Gastrocnemius medialis (tissue), 4 donors: Measurements from ENCODE around the gene MRAP. TPM values are rescaled to one million over a fixed set of nuclear protein-coding genes. Genes with fewer than 3 reads are reported as not detected.

ENCODE experiments used
- ATAC-seq, 2 donors: fragments of 150-250 bp; one replicate each; pipeline ENCODE4 v1.9.1; 2016
- DNase-seq, 2 donors: peaks; one replicate each; pipeline ENCODE4 v3.0.0-alpha.2; 2019
- H3K27ac ChIP-seq, 4 donors: fragments of 200-600 bp; sonication (generic); 1 replicate in 1 of 4; 2 replicates in 3 of 4; pipeline ENCODE4 v1.5.1; 2016 to 2018; ENCODE audit warnings: mild to moderate bottlenecking in 2 of 4, moderate library complexity in 1 of 4
- H3K27me3 ChIP-seq, 3 donors: fragments of 200-600 bp; sonication (generic) in 2 of 3; 1 replicate in 1 of 3; 2 replicates in 2 of 3; pipeline versions ENCODE4 v1.5.1 to v1.6.0; 2016 to 2019; ENCODE audit warnings: mild to moderate bottlenecking in 1 of 3, moderate library complexity in 1 of 3
- H3K36me3 ChIP-seq, 2 donors: fragments of 200-600 bp; sonication (generic) in 1 of 2; one replicate each; pipeline ENCODE4 v1.5.1; 2017 to 2018
- H3K4me1 ChIP-seq, 2 donors: fragments of 200-600 bp; sonication (generic) in 1 of 2; one replicate each; pipeline ENCODE4 v1.5.1; 2016 to 2017; ENCODE audit warnings: mild to moderate bottlenecking in 2 of 2
- H3K4me3 ChIP-seq, 4 donors: fragments of 200-600 bp; sonication (generic) in 3 of 4; 1 replicate in 1 of 4; 2 replicates in 3 of 4; pipeline ENCODE4 v1.5.1; 2016 to 2019; ENCODE audit warnings: mild to moderate bottlenecking in 2 of 4
- H3K9me3 ChIP-seq, 3 donors: fragments of 200-600 bp; sonication (generic) in 2 of 3; 1 replicate in 1 of 3; 2 replicates in 2 of 3; pipeline ENCODE4 v1.5.1; 2016 to 2019
- CTCF ChIP-seq, 5 experiments: fragments of 450-650 bp in 3 of 5; fragments of 200-600 bp in 2 of 5; sonication (generic) in 2 of 5; IDR thresholded peaks in 4 of 5; conservative IDR thresholded peaks in 1 of 5; 1 replicate in 4 of 5; 2 replicates in 1 of 5; pipeline ENCODE4 v1.5.1; 2016 to 2019; ENCODE audit warnings: antibody characterized with exemption in 5 of 5, mild to moderate bottlenecking in 3 of 5, moderate library complexity in 3 of 5
- POLR2A ChIP-seq, 2 donors: fragments of 450-650 bp; IDR thresholded peaks; one replicate each; pipeline ENCODE4 v1.6.1; 2017; ENCODE audit warnings: antibody characterized with exemption in 2 of 2, mild to moderate bottlenecking in 2 of 2, moderate library complexity in 2 of 2
- in situ Hi-C, 4 donors: fragments of 200-750 bp; cut with MboI; loops; one replicate each; pipeline versions ENCODE4 v1.15.0 to v1.8.0; 2017; ENCODE audit warnings: low sequenced_read_pairs in 4 of 4
- intact Hi-C: fragments of 100-400 bp; cut with DNase I; formaldehyde crosslinking; loops from one replicate; pipeline ENCODE4 v1.15.1; 2023; ENCODE audit warnings: low total_unique reads
- total RNA-seq, 4 donors: library from RNA; depleted of rRNA; stranded (reverse); fragments of >200 nt; gene quantifications; one replicate each; pipeline versions ENCODE4 v1.1.0 to v1.2.3, GENCODE V29; 2016

Gene MRAP
- total RNA-seq, 4 donors from 2014 or later: not detected

GRCh38 chr21:32285476-32285875 is 13.2 kb upstream of the MRAP start:
- Histone ChIP-seq H3K36me3 (no peaks in the 10 kb centered on the region), H3K27me3 (no peaks in the 10 kb centered on the region), H3K4me1 (no peaks in the 10 kb centered on the region), H3K4me3 (no peak overlapping the region), H3K9me3 (no peaks in the 10 kb centered on the region), H3K27ac (no peak overlapping the region)
- ATAC-seq: no peak
- no peak for DNase-seq
- no peak for TF ChIP-seq CTCF (IDR thresholded peaks at IDR 0.05 in 4 of 5, conservative IDR thresholded peaks at IDR 0.05 in 1 of 5)
- no peak for TF ChIP-seq POLR2A (IDR thresholded peaks at IDR 0.05)
- intact Hi-C loops: no loop called here
- in situ Hi-C loops: no loop called here

- TF ChIP-seq POLR2A (IDR thresholded peaks at IDR 0.05): no peak
- TF ChIP-seq CTCF (IDR thresholded peaks at IDR 0.05 in 4 of 5, conservative IDR thresholded peaks at IDR 0.05 in 1 of 5): no peak
- in situ Hi-C loops: no loop called here
- Histone ChIP-seq H3K27ac (no peak overlapping the region), H3K4me3 (no peak overlapping the region), H3K27me3 (no peaks in the 10 kb centered on the region), H3K4me1 (no peaks in the 10 kb centered on the region), H3K9me3 (no peaks in the 10 kb centered on the region), H3K36me3 (no peaks in the 10 kb centered on the region)
- DNase-seq (no peak), ATAC-seq (no peak)
- intact Hi-C loops: no loop called here
These were observed 1.2 kb upstream of the MRAP start for GRCh38 chr21:32297449-32297848.

- H3K27me3 ChIP-seq: no peaks in the 10 kb centered on the region
- H3K36me3 ChIP-seq: no peaks in the 10 kb centered on the region
- DNase-seq: no peak
- intact Hi-C loops: no loop called here
- no peak overlapping the region for H3K27ac ChIP-seq
- no peaks in the 10 kb centered on the region for H3K4me1 ChIP-seq
- H3K4me3 ChIP-seq: no peak overlapping the region
- TF ChIP-seq CTCF (IDR thresholded peaks at IDR 0.05 in 4 of 5, conservative IDR thresholded peaks at IDR 0.05 in 1 of 5) (no peak), POLR2A (IDR thresholded peaks at IDR 0.05) (no peak)
- peak in 1 of 2 donors; percentile 36 for ATAC-seq
- in situ Hi-C loops: no loop called here
- H3K9me3 ChIP-seq: no peaks in the 10 kb centered on the region
These were observed 501 bp upstream of the MRAP start for GRCh38 chr21:32298148-32298559.

GRCh38 chr21:32299695-32300094 is 1.0 kb downstream of the MRAP start:
- H3K27ac ChIP-seq: no peak overlapping the region
- H3K27me3 ChIP-seq: no peaks in the 10 kb centered on the region
- ATAC-seq (no peak), DNase-seq (no peak)
- in situ Hi-C loops: no loop called here
- intact Hi-C loops: no loop called here
- H3K9me3 ChIP-seq: no peaks in the 10 kb centered on the region
- H3K4me3 ChIP-seq: no peak overlapping the region
- no peak for TF ChIP-seq POLR2A (IDR thresholded peaks at IDR 0.05)
- TF ChIP-seq CTCF (IDR thresholded peaks at IDR 0.05 in 4 of 5, conservative IDR thresholded peaks at IDR 0.05 in 1 of 5): no peak
- no peaks in the 10 kb centered on the region for H3K4me1 ChIP-seq
- no peaks in the 10 kb centered on the region for H3K36me3 ChIP-seq

- Histone ChIP-seq H3K4me1 (no peaks in the 10 kb centered on the region), H3K4me3 (no peak overlapping the region), H3K27ac (no peak overlapping the region), H3K27me3 (no peaks in the 10 kb centered on the region), H3K9me3 (no peaks in the 10 kb centered on the region), H3K36me3 (no peaks in the 10 kb centered on the region)
- TF ChIP-seq POLR2A (IDR thresholded peaks at IDR 0.05) (no peak), CTCF (IDR thresholded peaks at IDR 0.05 in 4 of 5, conservative IDR thresholded peaks at IDR 0.05 in 1 of 5) (no peak)
- ATAC-seq (no peak), DNase-seq (no peak)
- in situ Hi-C loops: no loop called here
- intact Hi-C loops: no loop called here
These were observed 1.5 kb downstream of the MRAP start for GRCh38 chr21:32300117-32300681.
